RWPE2 (cell line): ENCODE data around the gene GTF3C1.

Experiments
- ATAC-seq: fragments of 200-7000 bp; cut with Tn5 transposase; 3 replicates; pipeline ENCODE4 v1.9.1; 2021; ENCODE audit warnings: low read depth
- DNase-seq: peaks from one replicate; pipeline ENCODE4 v3.0.0-alpha.2; 2020; ENCODE audit warnings: low spot score
- H3K27ac ChIP-seq: fragments of 450-650 bp; 2 replicates; pipeline ENCODE4 v1.5.1; 2017; ENCODE audit warnings: mild to moderate bottlenecking; ENCODE audit not compliant: poor library complexity, severe bottlenecking
- H3K27me3 ChIP-seq: fragments of 250-450 bp; sonication (Bioruptor Pico); 2 replicates; pipeline ENCODE4 v1.5.1; 2021; ENCODE audit warnings: mild to moderate bottlenecking, moderate library complexity; ENCODE audit not compliant: insufficient read depth, poor library complexity, severe bottlenecking
- H3K36me3 ChIP-seq: fragments of 250-450 bp; sonication (Bioruptor Pico); 2 replicates; pipeline ENCODE4 v1.5.1; 2020; ENCODE audit warnings: low read depth, mild to moderate bottlenecking, moderate library complexity
- H3K4me1 ChIP-seq: fragments of 250-450 bp; sonication (Bioruptor Pico); 2 replicates; pipeline ENCODE4 v1.5.1; 2021; ENCODE audit warnings: mild to moderate bottlenecking, moderate library complexity; ENCODE audit not compliant: insufficient read depth, poor library complexity, severe bottlenecking
- H3K4me3 ChIP-seq: fragments of 250-450 bp; sonication (Bioruptor Pico); 2 replicates; pipeline ENCODE4 v1.5.1; 2021; ENCODE audit warnings: mild to moderate bottlenecking, moderate library complexity; ENCODE audit not compliant: severe bottlenecking
- H3K9me3 ChIP-seq: fragments of 250-450 bp; sonication (Bioruptor Pico); 2 replicates; pipeline ENCODE4 v1.5.1; 2021; ENCODE audit warnings: mild to moderate bottlenecking, moderate library complexity; ENCODE audit not compliant: severe bottlenecking
- TF ChIP-seq, protein P1 (sequence below): fragments of 450-650 bp; IDR thresholded peaks from one replicate; pipeline ENCODE4 v1.5.1; 2017; ENCODE audit warnings: mild to moderate bottlenecking, moderate library complexity; ENCODE audit not compliant: poor library complexity, severe bottlenecking

Gene GTF3C1, protein sequence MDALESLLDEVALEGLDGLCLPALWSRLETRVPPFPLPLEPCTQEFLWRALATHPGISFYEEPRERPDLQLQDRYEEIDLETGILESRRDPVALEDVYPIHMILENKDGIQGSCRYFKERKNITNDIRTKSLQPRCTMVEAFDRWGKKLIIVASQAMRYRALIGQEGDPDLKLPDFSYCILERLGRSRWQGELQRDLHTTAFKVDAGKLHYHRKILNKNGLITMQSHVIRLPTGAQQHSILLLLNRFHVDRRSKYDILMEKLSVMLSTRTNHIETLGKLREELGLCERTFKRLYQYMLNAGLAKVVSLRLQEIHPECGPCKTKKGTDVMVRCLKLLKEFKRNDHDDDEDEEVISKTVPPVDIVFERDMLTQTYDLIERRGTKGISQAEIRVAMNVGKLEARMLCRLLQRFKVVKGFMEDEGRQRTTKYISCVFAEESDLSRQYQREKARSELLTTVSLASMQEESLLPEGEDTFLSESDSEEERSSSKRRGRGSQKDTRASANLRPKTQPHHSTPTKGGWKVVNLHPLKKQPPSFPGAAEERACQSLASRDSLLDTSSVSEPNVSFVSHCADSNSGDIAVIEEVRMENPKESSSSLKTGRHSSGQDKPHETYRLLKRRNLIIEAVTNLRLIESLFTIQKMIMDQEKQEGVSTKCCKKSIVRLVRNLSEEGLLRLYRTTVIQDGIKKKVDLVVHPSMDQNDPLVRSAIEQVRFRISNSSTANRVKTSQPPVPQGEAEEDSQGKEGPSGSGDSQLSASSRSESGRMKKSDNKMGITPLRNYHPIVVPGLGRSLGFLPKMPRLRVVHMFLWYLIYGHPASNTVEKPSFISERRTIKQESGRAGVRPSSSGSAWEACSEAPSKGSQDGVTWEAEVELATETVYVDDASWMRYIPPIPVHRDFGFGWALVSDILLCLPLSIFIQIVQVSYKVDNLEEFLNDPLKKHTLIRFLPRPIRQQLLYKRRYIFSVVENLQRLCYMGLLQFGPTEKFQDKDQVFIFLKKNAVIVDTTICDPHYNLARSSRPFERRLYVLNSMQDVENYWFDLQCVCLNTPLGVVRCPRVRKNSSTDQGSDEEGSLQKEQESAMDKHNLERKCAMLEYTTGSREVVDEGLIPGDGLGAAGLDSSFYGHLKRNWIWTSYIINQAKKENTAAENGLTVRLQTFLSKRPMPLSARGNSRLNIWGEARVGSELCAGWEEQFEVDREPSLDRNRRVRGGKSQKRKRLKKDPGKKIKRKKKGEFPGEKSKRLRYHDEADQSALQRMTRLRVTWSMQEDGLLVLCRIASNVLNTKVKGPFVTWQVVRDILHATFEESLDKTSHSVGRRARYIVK (N-terminal part only)

DNA sequence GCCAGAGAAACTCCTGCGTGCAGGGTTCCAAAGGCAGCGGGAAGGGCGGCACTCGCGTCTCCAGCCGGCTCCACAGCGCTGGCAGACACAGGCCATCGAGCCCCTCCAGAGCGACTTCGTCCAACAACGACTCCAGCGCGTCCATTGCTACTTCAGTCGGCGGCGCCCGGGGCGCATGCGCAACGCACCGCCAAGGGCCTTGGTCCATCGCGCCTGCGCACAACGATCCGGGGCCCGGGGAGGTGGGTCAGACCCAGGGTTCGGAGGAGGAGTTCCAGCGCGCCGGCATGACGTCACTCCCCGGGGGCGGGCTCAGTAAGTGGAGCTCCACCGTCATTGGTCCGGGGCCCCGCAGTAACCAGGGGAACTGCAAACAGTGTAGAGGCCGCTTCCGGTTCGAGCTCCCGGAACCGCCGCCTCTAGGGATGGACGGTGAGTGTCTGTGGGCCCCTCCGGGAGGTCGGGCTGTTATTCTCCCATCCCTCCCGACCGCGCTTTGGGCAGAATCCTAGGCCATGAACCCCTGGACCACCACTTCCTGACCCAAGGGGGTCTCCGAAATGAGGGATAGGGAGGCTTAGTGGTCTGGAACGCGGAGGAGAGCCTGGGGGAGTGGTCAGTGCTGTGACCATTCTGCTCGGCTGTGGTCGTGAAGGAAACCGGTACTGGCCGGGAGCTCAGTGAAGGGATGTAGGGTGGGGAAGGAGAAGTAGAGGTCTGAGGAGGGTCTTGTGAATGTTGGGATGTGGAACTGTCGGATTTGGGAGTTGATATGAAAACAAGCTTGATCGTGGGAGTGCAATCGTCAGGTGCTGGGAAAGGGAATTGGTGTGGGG is at the start of gene GTF3C1, which contains the start of gene KATNIP:
TSS of gene GTF3C1 (minus strand) at position 168 of the 836 bp plus-strand sequence. CDS start at position 145, 23 bp downstream.
TSS of gene KATNIP (plus strand) at position 399 of the 836 bp plus-strand sequence. CDS start at position 426, 27 bp downstream.
- TF ChIP-seq, protein P1, sequence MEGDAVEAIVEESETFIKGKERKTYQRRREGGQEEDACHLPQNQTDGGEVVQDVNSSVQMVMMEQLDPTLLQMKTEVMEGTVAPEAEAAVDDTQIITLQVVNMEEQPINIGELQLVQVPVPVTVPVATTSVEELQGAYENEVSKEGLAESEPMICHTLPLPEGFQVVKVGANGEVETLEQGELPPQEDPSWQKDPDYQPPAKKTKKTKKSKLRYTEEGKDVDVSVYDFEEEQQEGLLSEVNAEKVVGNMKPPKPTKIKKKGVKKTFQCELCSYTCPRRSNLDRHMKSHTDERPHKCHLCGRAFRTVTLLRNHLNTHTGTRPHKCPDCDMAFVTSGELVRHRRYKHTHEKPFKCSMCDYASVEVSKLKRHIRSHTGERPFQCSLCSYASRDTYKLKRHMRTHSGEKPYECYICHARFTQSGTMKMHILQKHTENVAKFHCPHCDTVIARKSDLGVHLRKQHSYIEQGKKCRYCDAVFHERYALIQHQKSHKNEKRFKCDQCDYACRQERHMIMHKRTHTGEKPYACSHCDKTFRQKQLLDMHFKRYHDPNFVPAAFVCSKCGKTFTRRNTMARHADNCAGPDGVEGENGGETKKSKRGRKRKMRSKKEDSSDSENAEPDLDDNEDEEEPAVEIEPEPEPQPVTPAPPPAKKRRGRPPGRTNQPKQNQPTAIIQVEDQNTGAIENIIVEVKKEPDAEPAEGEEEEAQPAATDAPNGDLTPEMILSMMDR = no peak
- ATAC-seq (peak; percentile 98), DNase-seq (peak; percentile 99)
- Histone ChIP-seq H3K4me3 (peak within 1 kb of the TSS; percentile 80), H3K36me3 (peaks cover 27% of the 10 kb centered on the region), H3K4me1 (peaks cover 23% of the 10 kb centered on the region), H3K9me3 (no peaks in the 10 kb centered on the region), H3K27me3 (no peaks in the 10 kb centered on the region), H3K27ac (no peak within 1 kb of the TSS)

DNA sequence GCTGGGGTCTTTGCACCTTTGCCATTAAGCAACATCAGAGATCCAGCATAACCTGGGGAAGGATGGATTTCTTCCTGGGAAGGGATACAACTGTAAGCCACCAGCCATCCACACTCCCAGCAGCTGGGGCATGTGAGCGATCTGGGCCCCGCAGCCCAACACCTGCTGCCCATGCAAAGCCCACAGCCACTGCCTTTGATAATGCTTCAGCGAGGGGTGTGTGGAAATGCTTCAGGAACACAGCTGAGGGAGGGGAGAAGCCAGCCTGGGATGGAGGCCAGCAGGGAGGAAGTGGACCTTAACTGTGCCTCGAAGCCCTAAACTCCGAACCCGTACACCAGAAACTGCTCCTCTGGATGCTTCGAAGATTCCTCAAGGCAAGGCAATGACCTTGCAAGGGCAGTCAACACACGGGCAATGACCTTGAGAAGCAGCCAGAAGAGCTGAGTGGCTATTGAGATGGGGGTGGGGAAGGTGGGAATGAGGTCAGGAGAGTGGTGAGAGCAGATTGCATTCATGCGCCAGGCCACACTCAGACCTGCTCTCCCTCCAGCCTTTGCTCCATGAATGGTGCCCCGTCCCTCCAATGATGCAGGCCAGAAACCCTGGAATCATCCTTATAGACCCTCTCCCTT is 49.3 kb upstream of the GTF3C1 start:
- no peaks in the 10 kb centered on the region for H3K27me3 ChIP-seq
- no peak overlapping the region for H3K4me3 ChIP-seq
- TF ChIP-seq, protein P1 = no peak
- ATAC-seq (no peak), DNase-seq (no peak)
- no peaks in the 10 kb centered on the region for H3K9me3 ChIP-seq
- H3K27ac ChIP-seq = no peak overlapping the region
- no peaks in the 10 kb centered on the region for H3K36me3 ChIP-seq
- H3K4me1 ChIP-seq = no peaks in the 10 kb centered on the region

DNA sequence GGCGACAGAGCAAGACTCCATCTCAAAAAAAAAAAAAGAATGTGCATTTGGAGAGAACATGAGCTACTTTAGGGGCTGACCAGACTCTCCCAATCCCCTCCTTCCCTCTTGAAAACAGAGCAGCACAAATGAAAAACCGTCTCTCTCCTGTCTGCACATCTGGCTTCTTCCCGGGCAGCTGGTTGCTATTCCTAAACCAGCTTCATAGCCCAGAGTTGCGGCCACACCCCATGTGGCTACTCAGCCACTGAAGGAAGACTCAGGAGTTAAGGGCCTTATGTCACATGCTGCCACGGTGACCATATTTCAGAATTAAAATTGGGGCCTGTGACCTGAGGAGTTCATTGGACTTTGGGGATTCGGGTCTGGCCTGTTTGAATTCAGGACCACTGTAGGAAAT is 48.5 kb upstream of the GTF3C1 start:
- TF ChIP-seq, protein P1 = no peak
- no peaks in the 10 kb centered on the region for H3K4me1 ChIP-seq
- no peaks in the 10 kb centered on the region for H3K27me3 ChIP-seq
- no peak for DNase-seq
- no peaks in the 10 kb centered on the region for H3K36me3 ChIP-seq
- H3K4me3 ChIP-seq = no peak overlapping the region
- H3K9me3 ChIP-seq = no peaks in the 10 kb centered on the region
- ATAC-seq = no peak
- no peak overlapping the region for H3K27ac ChIP-seq

DNA sequence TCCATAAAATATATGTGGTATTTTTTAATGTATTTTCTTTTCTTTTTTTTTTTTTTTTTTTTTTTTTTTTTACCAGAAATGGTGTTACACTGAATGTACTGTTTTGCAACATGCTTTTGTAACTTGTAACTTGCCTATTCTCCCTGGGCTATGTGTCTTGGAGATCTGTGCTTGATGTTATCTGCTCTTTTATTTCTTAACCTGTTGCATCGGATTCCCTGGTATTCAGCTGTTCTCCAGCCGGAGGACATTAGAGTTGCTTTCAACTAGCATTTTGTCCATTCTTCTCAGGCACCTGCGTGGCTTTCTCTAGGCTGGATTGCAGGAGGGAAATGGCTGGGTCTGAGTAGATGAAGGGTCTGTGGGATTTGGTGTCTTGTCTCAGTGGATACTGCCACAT is 47.6 kb upstream of the GTF3C1 start:
- no peaks in the 10 kb centered on the region for H3K27me3 ChIP-seq
- H3K4me1 ChIP-seq = no peaks in the 10 kb centered on the region
- H3K27ac ChIP-seq = no peak overlapping the region
- H3K4me3 ChIP-seq = no peak overlapping the region
- DNase-seq (no peak), ATAC-seq (no peak)
- TF ChIP-seq, protein P1 = no peak
- H3K36me3 ChIP-seq = no peaks in the 10 kb centered on the region
- H3K9me3 ChIP-seq = no peaks in the 10 kb centered on the region
